ENCODE data around the gene SLC22A1. TPM values are rescaled to one million over a fixed set of nuclear protein-coding genes. Genes with fewer than 3 reads are reported as not detected.

The SLC22A1 gene
- total and polyA plus RNA-seq, 2 donors (not counting 3 experiments of a cell fraction or from before 2014, with no cell fraction given), result 0.04 TPM; not detected in 1

DNA sequence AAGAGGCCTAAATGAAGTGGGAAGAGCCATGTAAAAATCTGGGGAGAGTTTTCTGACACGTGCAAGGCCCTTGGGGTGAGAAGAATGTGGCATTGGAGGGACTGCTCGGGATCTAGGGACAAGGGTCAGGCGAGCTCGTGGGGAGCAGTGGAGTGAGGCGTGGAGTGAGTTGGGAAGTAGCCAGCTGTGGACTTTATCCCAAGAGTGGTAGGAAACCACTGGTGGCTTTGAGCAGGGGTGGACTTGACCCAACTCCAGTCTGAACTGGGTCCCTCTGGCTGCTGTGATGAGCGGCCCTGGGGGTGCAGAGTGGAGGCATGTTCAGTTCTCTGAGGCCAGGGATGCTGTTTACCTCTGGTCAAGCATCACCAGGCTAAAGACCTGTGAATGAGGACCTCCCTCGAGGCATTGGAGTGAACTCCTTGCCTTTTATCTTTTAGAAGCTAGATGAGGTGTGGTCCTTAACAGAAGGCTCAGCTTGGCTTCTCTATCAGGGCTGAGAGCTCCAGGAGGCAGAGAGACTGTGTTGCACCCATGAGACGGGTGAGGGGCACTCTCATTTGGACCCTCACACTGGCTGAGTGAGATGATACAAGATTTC is 20.6 kb downstream of the SLC22A1 start:
- intact Hi-C loops (cut with micrococcal nuclease), result no loop called here
- POLR2A ChIA-PET, result no interaction called here
- TF ChIP-seq POLR2AphosphoS5 (IDR thresholded peaks at IDR 0.05; ENCODE audit: insufficient read depth, low read depth, low read length) (no peak), FOS (IDR thresholded peaks at IDR 0.05; ENCODE audit: borderline replicate concordance, insufficient read depth, low read length) (no peak), MYC (IDR thresholded peaks at IDR 0.05; ENCODE audit: low read depth, low read length) (no peak), EZH2 (IDR thresholded peaks at IDR 0.05; ENCODE audit: borderline replicate concordance, low read depth, low read length, severe bottlenecking) (no peak), POLR2A (IDR thresholded peaks at IDR 0.05; ENCODE audit: low read depth, low read length) (no peak), GATA2 (IDR thresholded peaks at IDR 0.05; ENCODE audit: insufficient read depth, insufficient read length, low read depth, low read length) (no peak), CTCF (IDR thresholded peaks at IDR 0.05; ENCODE audit: extremely low read depth in 1 of 2, insufficient read depth in 1 of 2, low read depth in 1 of 2, low read length in 2 of 2) (no peak), JUN (IDR thresholded peaks at IDR 0.05; ENCODE audit: borderline replicate concordance, insufficient read depth, insufficient read length, low read depth) (no peak), MAX (IDR thresholded peaks at IDR 0.05; ENCODE audit: insufficient read depth, insufficient read length) (no peak)
- H4K20me1 ChIP-seq (replicated peaks; ENCODE audit: control insufficient read depth, extremely low read depth, insufficient read depth, low read length), result no peaks in the 10 kb centered on the region
- H3K4me1 ChIP-seq (ENCODE audit: control insufficient read depth, extremely low read depth, insufficient read depth, low read length), result no peaks in the 10 kb centered on the region
- no peaks in the 10 kb centered on the region for H3K27me3 ChIP-seq (ENCODE audit: control insufficient read depth in 2 of 2, insufficient read depth in 2 of 2, low read length in 2 of 2)
- H3K9ac ChIP-seq (replicated peaks; ENCODE audit: extremely low read depth, insufficient read depth, low read length), result no peak overlapping the region
- BruUV-seq (replicated peaks), result no TSS peak
- no peak for FAIRE-seq
- H3K9me3 ChIP-seq (replicated peaks; ENCODE audit: control insufficient read depth, insufficient read depth, low read length), result no peaks in the 10 kb centered on the region
- no peaks in the 10 kb centered on the region for H3K9me1 ChIP-seq (replicated peaks; ENCODE audit: control insufficient read depth, extremely low read depth, insufficient read depth, low read length)
- CTCF ChIA-PET, result no interaction called here
- dilution Hi-C loops (cut with MboI; ENCODE audit: extremely low pct_ligation_motif_present, low sequenced_read_pairs), result no loop called here
- H2AFZ ChIP-seq (ENCODE audit: low read depth, low read length), result no peak overlapping the region
- DNase-seq (ENCODE audit: low read depth, low spot score), result no peak
- H3K79me2 ChIP-seq (ENCODE audit: control insufficient read depth, insufficient read depth, low read length), result no peaks in the 10 kb centered on the region
- no peak overlapping the region for H3K27ac ChIP-seq (ENCODE audit: insufficient read depth, low read depth, low read length)
- H3K4me3 ChIP-seq (replicated peaks in 1 of 3; ENCODE audit: insufficient read depth in 1 of 3, low read depth in 1 of 3, low read length in 3 of 3), result no peak overlapping the region
- no peak overlapping the region for H3K4me2 ChIP-seq (ENCODE audit: insufficient read depth, low read length)
- H3K36me3 ChIP-seq (ENCODE audit: control insufficient read depth in 2 of 2, extremely low read depth in 1 of 2, insufficient read depth in 2 of 2, low read length in 2 of 2), result no peaks in the 10 kb centered on the region

Measured in endothelial cell of umbilical vein (primary cell).